Measurements from ENCODE around the gene HUNK. TPM values are rescaled to one million over a fixed set of nuclear protein-coding genes. Genes with fewer than 3 reads are reported as not detected.
"Not testable (repeated sequence)": the region's sequence is repeated elsewhere in the genome, so short reads cannot be mapped to it uniquely, and the experiment has no call there.

HUNK gene
- total RNA-seq, 1 donor from 2014 or later: not detected

GRCh38 chr21:31918250-31918775 is 45.5 kb downstream of the HUNK start:
- intact Hi-C loops (cut with micrococcal nuclease): no loop called here

- intact Hi-C loops (cut with micrococcal nuclease): no loop called here
Observed at GRCh38 chr21:31920275-31920674, 47.5 kb downstream of the HUNK start.

- intact Hi-C loops (cut with micrococcal nuclease): no loop called here
Observed at GRCh38 chr21:31921079-31921478, 48.3 kb downstream of the HUNK start.

- intact Hi-C loops (cut with micrococcal nuclease): no loop called here
Observed at GRCh38 chr21:31922881-31923280, 50.1 kb downstream of the HUNK start.

GRCh38 chr21:31923756-31924155 is 50.9 kb downstream of the HUNK start:
- intact Hi-C loops (cut with micrococcal nuclease): no loop called here

GRCh38 chr21:31924548-31924947 is 51.7 kb downstream of the HUNK start:
- intact Hi-C loops (cut with micrococcal nuclease): no loop called here

- intact Hi-C loops (cut with micrococcal nuclease): no loop called here
Observed at GRCh38 chr21:31926498-31926897, 53.7 kb downstream of the HUNK start.

- intact Hi-C loops (cut with micrococcal nuclease): no loop called here
Observed at GRCh38 chr21:31927689-31928353, 55.0 kb downstream of the HUNK start.

GRCh38 chr21:31928656-31929055 is 55.8 kb downstream of the HUNK start:
- intact Hi-C loops (cut with micrococcal nuclease): no loop called here

GRCh38 chr21:31929548-31929947 is 56.7 kb downstream of the HUNK start:
- intact Hi-C loops (cut with micrococcal nuclease): no loop called here

GRCh38 chr21:31930001-31930400 is 57.2 kb downstream of the HUNK start:
- intact Hi-C loops (cut with micrococcal nuclease): loop anchor here (10.0 kb wide), 1 partner anchor 815 kb away; no protein-coding TSS in a partner anchor

GRCh38 chr21:31931644-31932469 is 59.0 kb downstream of the HUNK start:
- intact Hi-C loops (cut with micrococcal nuclease): loop anchor here (10.0 kb wide), 1 partner anchor 813 kb away; no protein-coding TSS in a partner anchor

- intact Hi-C loops (cut with micrococcal nuclease): loop anchor here (10.0 kb wide), 1 partner anchor 812 kb away; no protein-coding TSS in a partner anchor
Observed at GRCh38 chr21:31932470-31932764, 59.6 kb downstream of the HUNK start.

- intact Hi-C loops (cut with micrococcal nuclease): loop anchor here (10.0 kb wide), 1 partner anchor 807 kb away; no protein-coding TSS in a partner anchor
Observed at GRCh38 chr21:31937303-31937702, 64.5 kb downstream of the HUNK start.

- intact Hi-C loops (cut with micrococcal nuclease): loop anchor here (10.0 kb wide), 1 partner anchor 806 kb away; no protein-coding TSS in a partner anchor
Observed at GRCh38 chr21:31938330-31939301, 65.8 kb downstream of the HUNK start.

- intact Hi-C loops (cut with micrococcal nuclease): no loop called here
Observed at GRCh38 chr21:31941694-31942093, 68.9 kb downstream of the HUNK start.

GRCh38 chr21:31943561-31943960 is 70.7 kb downstream of the HUNK start:
- intact Hi-C loops (cut with micrococcal nuclease): no loop called here

GRCh38 chr21:31945141-31945540 is 72.3 kb downstream of the HUNK start:
- intact Hi-C loops (cut with micrococcal nuclease): no loop called here

GRCh38 chr21:31945546-31945945 is 72.7 kb downstream of the HUNK start:
- intact Hi-C loops (cut with micrococcal nuclease): no loop called here

- intact Hi-C loops (cut with micrococcal nuclease): no loop called here
Observed at GRCh38 chr21:31946231-31946630, 73.4 kb downstream of the HUNK start.

- intact Hi-C loops (cut with micrococcal nuclease): not testable (repeated sequence)
Observed at GRCh38 chr21:31946876-31947550, 74.2 kb downstream of the HUNK start.
